ENCODE data around the gene WFDC2.

GRCh38 chr20:45420125-45420524, 49.4 kb upstream of the WFDC2 start:
- TF ChIP-seq POLR2A (IDR thresholded peaks at IDR 0.05; ENCODE audit: low read length) (no peak), HEYL (CRISPR knock-in tag; IDR thresholded peaks at IDR 0.05) (no peak), MAFK (IDR thresholded peaks at IDR 0.05; ENCODE audit: partially characterized antibody) (no peak)

All from A549 (cell line).